AG10803 (cell line): ENCODE data around the gene TULP4.

Experiments
- DNase-seq: peaks from one replicate; pipeline ENCODE4 v3.0.0; 2010; ENCODE audit warnings: low read depth
- H3K4me3 ChIP-seq: 2 replicates; pipeline ENCODE4 v1.5.1; 2011; ENCODE audit warnings: mild to moderate bottlenecking, low read length, control low read depth
- TF ChIP-seq, protein P1 (sequence below): conservative IDR thresholded peaks from 2 replicates; pipeline ENCODE4 v1.5.1; 2011; ENCODE audit warnings: mild to moderate bottlenecking, low read length, control low read depth, inconsistent platforms

Gene TULP4

GRCh38 chr6:158370805-158371204 lies 58.5 kb downstream of the TULP4 start:
- H3K4me3 ChIP-seq: no peak overlapping the region
- DNase-seq: no peak
- TF ChIP-seq, protein P1, sequence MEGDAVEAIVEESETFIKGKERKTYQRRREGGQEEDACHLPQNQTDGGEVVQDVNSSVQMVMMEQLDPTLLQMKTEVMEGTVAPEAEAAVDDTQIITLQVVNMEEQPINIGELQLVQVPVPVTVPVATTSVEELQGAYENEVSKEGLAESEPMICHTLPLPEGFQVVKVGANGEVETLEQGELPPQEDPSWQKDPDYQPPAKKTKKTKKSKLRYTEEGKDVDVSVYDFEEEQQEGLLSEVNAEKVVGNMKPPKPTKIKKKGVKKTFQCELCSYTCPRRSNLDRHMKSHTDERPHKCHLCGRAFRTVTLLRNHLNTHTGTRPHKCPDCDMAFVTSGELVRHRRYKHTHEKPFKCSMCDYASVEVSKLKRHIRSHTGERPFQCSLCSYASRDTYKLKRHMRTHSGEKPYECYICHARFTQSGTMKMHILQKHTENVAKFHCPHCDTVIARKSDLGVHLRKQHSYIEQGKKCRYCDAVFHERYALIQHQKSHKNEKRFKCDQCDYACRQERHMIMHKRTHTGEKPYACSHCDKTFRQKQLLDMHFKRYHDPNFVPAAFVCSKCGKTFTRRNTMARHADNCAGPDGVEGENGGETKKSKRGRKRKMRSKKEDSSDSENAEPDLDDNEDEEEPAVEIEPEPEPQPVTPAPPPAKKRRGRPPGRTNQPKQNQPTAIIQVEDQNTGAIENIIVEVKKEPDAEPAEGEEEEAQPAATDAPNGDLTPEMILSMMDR: no peak

DNA sequence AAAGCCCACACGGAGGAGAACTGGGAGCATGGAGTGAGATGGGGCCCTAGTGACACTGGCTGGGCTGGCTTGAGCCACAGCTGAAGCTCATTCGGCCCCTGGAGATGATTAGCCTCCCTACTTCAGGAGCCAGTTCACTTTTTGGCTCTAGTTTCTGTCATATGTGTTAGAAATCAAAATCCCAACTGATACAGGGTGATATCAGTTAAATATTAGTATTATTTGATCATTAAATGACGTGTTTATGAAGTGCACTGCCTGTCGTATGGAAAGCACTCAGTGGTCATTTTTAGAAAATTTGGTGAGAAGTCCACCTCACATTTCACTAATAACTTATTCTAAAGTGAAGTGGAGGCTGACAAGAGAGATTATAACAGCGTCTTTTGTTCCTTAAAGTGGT lies 59.0 kb downstream of the TULP4 start:
- DNase-seq: no peak
- H3K4me3 ChIP-seq: no peak overlapping the region
- TF ChIP-seq, protein P1: no peak

GRCh38 chr6:158372574-158372973 lies 60.3 kb downstream of the TULP4 start:
- TF ChIP-seq, protein P1: no peak
- DNase-seq: no peak
- no peak overlapping the region for H3K4me3 ChIP-seq

DNA sequence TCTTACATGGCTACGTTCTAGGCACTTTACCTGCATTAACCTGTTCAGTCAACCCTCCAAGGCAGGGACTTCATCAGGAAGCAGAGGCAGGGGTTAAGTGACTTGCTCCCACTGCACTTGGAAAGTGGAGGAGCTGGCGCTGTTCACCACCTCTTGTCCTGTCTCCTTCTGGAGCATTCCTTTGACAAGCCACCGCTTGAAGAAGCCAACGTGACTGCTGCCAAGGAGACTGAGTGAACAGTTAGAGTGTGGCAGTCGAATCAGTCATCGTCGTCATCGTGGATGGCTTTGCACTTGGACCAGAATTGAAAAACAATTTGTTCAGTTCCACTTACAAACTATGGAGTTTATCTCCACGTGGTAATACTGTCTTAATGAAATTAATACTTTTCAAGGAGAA lies 60.9 kb downstream of the TULP4 start:
- no peak for DNase-seq
- TF ChIP-seq, protein P1: no peak
- no peak overlapping the region for H3K4me3 ChIP-seq

DNA sequence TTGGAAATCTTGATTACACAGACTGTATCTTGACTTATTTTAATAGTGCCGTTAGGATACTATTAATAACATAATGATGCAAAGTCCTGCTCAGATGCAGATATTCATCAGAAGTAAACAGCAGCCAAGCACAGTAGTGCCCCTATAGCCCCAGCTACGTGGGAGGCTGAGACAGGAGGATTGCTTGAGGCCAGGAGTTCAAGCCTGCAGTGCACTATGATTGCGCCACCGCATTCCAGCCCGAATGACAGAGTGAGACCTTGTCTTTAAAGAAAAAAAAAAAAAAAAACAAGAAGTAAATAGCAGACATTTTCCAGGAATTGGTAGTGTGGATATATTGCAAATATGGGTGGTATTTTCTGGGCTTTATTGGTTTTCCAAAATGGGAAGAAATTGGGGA lies 61.8 kb downstream of the TULP4 start:
- H3K4me3 ChIP-seq: no peak overlapping the region
- no peak for DNase-seq
- TF ChIP-seq, protein P1: no peak

GRCh38 chr6:158376631-158377081 lies 64.4 kb downstream of the TULP4 start:
- peak; percentile 92 for DNase-seq
- TF ChIP-seq, protein P1: no peak
- no peak overlapping the region for H3K4me3 ChIP-seq

DNA sequence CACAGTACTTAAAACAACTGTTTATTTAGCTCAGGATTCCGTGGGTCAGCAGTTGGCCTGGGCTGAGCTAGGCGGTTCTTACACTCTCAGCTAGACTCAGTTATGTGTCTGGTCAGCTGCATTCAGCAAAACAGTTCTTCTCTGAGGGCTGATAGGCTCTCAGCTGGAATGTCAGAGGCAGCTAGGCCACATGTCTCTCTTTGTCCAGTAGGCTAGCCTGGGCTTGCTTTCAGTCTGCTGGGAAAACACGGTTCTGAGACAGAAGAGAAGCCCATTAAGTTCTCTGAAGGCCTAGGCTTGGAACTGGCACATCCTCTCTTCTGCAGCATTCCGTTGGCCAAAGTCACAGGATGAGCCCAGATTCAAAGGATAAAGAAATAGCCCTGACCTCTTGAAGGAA lies 65.6 kb downstream of the TULP4 start:
- DNase-seq: peak; percentile 42
- TF ChIP-seq, protein P1: no peak
- no peak overlapping the region for H3K4me3 ChIP-seq
